ENCODE measurements around the gene CROT.

The CROT gene, protein sequence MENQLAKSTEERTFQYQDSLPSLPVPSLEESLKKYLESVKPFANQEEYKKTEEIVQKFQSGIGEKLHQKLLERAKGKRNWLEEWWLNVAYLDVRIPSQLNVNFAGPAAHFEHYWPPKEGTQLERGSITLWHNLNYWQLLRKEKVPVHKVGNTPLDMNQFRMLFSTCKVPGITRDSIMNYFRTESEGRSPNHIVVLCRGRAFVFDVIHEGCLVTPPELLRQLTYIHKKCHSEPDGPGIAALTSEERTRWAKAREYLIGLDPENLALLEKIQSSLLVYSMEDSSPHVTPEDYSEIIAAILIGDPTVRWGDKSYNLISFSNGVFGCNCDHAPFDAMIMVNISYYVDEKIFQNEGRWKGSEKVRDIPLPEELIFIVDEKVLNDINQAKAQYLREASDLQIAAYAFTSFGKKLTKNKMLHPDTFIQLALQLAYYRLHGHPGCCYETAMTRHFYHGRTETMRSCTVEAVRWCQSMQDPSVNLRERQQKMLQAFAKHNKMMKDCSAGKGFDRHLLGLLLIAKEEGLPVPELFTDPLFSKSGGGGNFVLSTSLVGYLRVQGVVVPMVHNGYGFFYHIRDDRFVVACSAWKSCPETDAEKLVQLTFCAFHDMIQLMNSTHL

GRCh38 chr7:87345166-87345927, at the start of gene CROT:
TSS of gene CROT (plus strand) at chr7:87345664. CDS start at chr7:87349069, 3,405 bp downstream.
- DNase-seq: peak; percentile 96

- no peak for DNase-seq
These were observed 44.7 kb upstream of the CROT start for GRCh38 chr7:87300756-87301155.

GRCh38 chr7:87310790-87311419, 34.6 kb upstream of the CROT start:
- no peak for DNase-seq

GRCh38 chr7:87312215-87312865, 33.1 kb upstream of the CROT start:
- DNase-seq: peak; percentile 63

- DNase-seq: no peak
These were observed 29.3 kb upstream of the CROT start for GRCh38 chr7:87316097-87316700.

DNA sequence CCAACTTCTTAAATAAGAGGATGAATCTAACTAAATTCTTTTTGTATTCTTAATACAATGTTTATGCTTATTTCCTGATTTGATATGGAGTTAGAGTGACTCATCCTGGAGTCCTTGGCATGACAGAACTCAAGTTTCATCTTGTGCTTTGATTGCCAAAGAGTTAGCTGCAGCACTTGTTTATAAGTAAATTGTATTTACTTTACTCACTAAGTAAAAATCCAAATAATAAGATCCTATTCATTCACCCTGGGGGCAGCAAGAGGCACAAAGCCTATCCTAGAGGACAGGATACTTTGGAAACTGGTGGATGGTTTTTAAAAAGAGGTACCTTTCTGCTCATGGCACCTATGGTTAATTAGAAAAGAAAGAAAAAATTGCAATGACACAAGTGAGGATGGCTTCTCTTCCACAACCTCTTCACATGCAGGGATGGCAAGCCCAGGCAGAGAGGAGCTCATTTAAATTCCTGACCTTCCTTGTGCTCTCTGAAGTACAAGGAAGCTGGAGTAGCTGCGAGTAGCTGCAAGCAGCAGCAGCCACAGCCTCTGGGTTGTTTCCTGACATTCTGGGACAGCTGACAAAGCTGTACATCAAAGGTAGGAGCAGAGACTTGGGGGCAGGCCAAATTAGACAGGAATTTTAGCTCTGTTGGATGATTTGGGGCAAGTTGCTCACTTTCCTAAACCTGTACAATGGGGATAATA, 28.5 kb upstream of the CROT start:
- peak; percentile 27 for DNase-seq

- DNase-seq: peak; percentile 8
These were observed 27.7 kb upstream of the CROT start for GRCh38 chr7:87317691-87318245.

GRCh38 chr7:87318741-87319140, 26.7 kb upstream of the CROT start:
- DNase-seq: peak; percentile 47

GRCh38 chr7:87319154-87319581, 26.3 kb upstream of the CROT start:
- DNase-seq: peak; percentile 53

DNA sequence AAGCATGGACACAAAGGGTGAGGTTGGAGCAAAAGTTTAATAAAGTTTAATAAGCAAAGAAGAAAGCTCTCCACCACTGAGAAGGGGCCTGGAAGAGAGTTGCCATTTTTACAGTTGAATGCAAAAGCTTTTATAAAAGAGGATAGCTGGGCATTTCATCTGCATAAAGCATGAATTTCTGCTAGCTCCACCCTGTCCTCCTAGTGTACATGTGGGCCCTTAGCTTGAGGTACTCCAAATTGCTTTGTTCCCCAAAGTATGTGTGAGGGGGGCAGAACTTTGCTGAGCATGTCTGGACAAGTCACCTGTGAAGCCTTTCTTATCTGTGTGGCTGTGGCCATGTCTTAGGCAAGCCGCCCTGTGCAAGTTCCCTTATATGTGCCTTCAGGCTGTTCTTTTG, 22.6 kb upstream of the CROT start:
- DNase-seq: no peak

GRCh38 chr7:87325576-87326370, 19.7 kb upstream of the CROT start:
- no peak for DNase-seq

DNA sequence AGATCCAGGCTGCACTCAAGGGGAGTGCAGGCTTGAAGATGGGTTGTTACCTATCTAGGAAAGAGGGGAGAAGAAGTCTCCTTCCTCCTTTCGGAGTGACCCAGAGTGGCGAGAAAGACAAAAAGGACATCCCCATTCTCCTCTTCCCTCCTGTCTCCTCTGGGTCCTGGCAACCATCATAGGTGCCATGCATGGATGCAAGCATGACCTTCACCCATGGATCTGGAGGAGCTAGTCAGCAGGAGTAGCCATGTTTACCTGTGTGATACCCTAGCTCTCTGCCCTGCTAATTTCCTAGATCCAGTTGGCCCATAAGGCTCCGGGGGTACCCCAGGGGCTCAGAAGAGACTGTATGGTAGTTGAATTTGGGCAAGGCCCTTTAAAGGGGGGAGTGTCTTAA, 17.2 kb upstream of the CROT start:
- DNase-seq: no peak

DNA sequence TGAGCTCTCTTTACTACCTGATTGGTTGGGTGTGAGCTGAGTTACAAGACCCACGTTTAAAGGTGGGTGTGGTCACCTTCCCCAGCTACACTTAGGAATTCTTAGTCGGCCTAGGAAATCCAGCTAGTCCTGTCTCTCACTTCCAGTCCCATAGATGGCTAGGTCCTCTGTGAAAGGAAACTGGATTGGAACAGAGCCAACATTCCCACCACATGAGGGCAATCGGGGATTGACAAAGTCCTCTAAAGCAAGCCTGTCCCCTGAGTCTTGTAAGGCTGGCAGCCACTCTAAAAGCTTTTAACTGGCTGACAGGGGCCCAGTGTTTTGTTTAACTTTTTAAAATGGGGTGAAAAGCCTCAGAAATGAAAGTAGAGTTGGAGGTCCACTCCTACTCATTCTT, 15.1 kb upstream of the CROT start:
- peak; percentile 13 for DNase-seq

GRCh38 chr7:87330942-87331341, 14.5 kb upstream of the CROT start:
- peak; percentile 27 for DNase-seq

DNA sequence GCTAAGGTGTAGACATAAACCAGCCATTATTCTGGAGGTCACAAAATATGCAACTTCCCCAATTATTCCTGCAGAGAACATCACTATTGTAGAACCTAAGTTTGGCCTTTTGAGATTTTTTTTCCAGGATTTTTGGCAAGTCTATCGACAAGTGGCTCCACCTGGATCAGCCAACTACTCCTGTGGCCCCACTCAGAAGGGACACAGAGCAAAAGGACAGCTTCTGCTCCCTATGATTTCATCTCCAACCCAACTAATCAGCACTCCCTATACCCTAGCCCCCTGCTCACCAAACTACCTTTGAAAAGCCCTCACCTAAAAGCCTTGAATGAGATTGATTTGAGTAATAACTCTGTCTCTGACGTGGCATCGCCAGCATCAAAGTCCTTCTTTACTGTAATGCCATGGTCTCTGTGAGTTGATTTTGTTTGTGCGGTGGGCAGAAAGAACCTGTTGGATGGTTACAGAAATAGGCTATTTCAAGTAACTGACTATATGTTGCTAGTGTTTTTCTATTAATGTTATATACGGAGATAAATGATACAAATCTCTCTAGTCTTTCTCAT, 13.7 kb upstream of the CROT start:
- no peak for DNase-seq

GRCh38 chr7:87332321-87332720, 13.1 kb upstream of the CROT start:
- DNase-seq: no peak

DNA sequence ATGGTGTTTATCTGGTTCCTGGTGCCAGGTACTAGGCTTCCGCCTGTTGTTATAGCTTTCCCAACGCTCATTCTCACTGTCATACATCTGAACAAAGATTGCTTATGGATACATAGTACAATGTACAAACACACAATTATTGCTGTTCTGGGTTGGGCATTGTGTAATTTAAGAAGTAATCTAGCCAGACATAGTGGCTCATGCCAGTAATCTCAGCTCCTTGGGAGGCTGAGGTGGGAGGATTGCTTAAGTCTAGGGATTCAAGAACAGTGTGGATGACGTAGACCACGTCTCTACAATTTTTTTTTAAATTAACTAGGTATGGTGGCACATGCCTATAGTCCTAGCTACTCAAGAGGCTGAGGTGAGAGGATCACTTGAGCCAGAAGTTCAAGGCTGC, 9.3 kb upstream of the CROT start:
- DNase-seq: no peak

DNA sequence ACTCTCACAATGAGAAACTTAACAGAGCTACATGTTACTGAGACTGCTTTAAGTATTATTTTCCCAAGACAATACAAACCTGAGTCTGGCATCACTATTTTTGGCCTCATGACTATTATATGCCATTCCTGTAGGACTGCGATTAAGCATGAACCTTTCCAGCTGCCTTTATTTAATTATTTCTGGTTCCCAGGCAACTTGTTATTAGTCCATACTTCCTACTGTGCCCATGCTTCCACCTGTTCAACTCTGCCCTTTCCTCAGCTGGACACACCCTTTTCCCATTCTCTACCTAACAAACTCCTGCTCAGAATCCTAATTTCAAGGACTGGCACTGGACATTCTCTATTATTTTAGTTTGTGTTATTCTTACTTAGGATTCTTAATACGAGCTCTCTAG, 8.1 kb upstream of the CROT start:
- no peak for DNase-seq

- no peak for DNase-seq
These were observed 6.0 kb upstream of the CROT start for GRCh38 chr7:87339373-87339897.

GRCh38 chr7:87341441-87341840, 4.0 kb upstream of the CROT start:
- no peak for DNase-seq
